Kidney epithelial cell (primary cell): ENCODE measurements around the gene SKAP1. TPM values are rescaled to one million over a fixed set of nuclear protein-coding genes. Genes with fewer than 3 reads are reported as not detected.
"Not testable (repeated sequence)": the region's sequence is repeated elsewhere in the genome, so short reads cannot be mapped to it uniquely, and the experiment has no call there.

Experiments
- DNase-seq: peaks from one replicate; pipeline ENCODE4 v3.0.0-alpha.2; 2010; ENCODE audit warnings: low read depth
- H3K27me3 ChIP-seq: 2 replicates; pipeline ENCODE4 v1.6.0; 2011; ENCODE audit warnings: low read length; ENCODE audit not compliant: control insufficient read depth, insufficient read depth
- H3K36me3 ChIP-seq: 2 replicates; pipeline ENCODE4 v1.5.1; 2011; ENCODE audit warnings: low read length; ENCODE audit not compliant: control insufficient read depth, insufficient read depth
- H3K4me3 ChIP-seq: 2 replicates; pipeline ENCODE4 v1.5.1; 2011; ENCODE audit warnings: low read depth, mild to moderate bottlenecking, control low read depth, low read length
- CTCF ChIP-seq: IDR thresholded peaks from 2 replicates; pipeline ENCODE4 v1.5.1; 2011; ENCODE audit warnings: mild to moderate bottlenecking, moderate library complexity, low read length, control low read depth, inconsistent platforms; ENCODE audit not compliant: insufficient read depth, poor library complexity, severe bottlenecking
- total RNA-seq: library from RNA; depleted of rRNA; stranded (reverse); fragments of >200 nt; gene quantifications from 2 replicates; pipeline ENCODE4 v1.2.3, GENCODE V29; 2015

The SKAP1 gene
- total RNA-seq, 1 donor from 2014 or later = 5.6 TPM

- DNase-seq = no peak
- no peak overlapping the region for H3K4me3 ChIP-seq
- H3K36me3 ChIP-seq = no peaks in the 10 kb centered on the region
- no peak for TF ChIP-seq CTCF
- H3K27me3 ChIP-seq = no peaks in the 10 kb centered on the region
Measured at GRCh38 chr17:48247038-48247437, 183.0 kb downstream of the SKAP1 start.

DNA sequence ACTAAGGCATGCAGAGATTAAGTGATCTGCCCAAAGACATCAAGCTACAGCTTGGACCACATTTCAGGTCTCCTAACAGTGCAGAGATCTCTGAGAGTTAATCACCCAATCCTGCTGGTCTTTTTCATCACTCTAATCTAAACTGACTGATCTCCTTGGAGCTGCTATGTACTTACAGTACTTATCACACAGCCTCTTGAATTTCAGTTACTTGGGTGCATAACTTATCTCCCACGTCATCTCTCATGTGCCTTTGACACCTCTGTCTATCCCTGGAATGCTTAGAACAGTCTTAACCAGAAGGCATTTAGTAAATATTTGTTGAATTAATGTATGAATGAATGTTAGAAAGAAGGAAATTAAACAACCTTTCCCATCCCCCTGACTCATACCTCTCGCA lies 183.4 kb downstream of the SKAP1 start:
- Histone ChIP-seq H3K4me3 (no peak overlapping the region), H3K36me3 (no peaks in the 10 kb centered on the region), H3K27me3 (no peaks in the 10 kb centered on the region)
- no peak for DNase-seq
- TF ChIP-seq CTCF = no peak

- not testable (repeated sequence) for H3K4me3 ChIP-seq, H3K27me3 ChIP-seq, DNase-seq, H3K36me3 ChIP-seq
Measured at GRCh38 chr17:48245465-48246033, 184.5 kb downstream of the SKAP1 start.

- H3K4me3 ChIP-seq = no peak overlapping the region
- no peaks in the 10 kb centered on the region for H3K27me3 ChIP-seq
- no peaks in the 10 kb centered on the region for H3K36me3 ChIP-seq
- no peak for TF ChIP-seq CTCF
- no peak for DNase-seq
Measured at GRCh38 chr17:48244814-48245213, 185.2 kb downstream of the SKAP1 start.

DNA sequence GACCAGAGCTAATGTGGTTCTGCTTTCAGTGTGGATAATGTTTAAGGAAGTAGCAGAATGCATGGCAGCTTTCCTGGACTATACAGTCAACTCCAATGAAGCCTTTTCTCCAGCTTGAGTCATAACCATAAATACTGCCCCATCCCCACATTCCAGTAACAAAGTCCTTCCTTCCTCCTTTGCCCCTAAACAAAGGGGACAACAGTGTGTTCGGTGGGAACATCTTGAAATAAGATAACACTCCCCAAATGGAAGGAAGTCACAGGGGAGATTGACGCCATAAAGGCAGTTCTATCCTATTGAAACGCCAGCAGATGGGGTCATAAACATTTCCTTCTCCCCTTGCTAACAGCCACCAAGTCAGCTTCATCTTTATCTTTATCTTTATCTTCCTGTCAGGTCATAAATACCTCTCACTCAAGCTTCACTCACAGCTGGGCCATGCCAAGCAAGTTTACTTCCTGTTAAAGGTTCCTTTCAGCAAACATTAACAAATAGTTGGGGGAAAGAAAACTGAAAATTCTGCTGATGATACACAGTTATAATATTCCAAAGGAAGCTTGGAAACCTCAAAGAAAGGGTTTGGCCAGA lies 185.8 kb downstream of the SKAP1 start:
- Histone ChIP-seq H3K36me3 (no peaks in the 10 kb centered on the region), H3K4me3 (no peak overlapping the region), H3K27me3 (no peaks in the 10 kb centered on the region)
- no peak for TF ChIP-seq CTCF
- DNase-seq = peak; percentile 69

DNA sequence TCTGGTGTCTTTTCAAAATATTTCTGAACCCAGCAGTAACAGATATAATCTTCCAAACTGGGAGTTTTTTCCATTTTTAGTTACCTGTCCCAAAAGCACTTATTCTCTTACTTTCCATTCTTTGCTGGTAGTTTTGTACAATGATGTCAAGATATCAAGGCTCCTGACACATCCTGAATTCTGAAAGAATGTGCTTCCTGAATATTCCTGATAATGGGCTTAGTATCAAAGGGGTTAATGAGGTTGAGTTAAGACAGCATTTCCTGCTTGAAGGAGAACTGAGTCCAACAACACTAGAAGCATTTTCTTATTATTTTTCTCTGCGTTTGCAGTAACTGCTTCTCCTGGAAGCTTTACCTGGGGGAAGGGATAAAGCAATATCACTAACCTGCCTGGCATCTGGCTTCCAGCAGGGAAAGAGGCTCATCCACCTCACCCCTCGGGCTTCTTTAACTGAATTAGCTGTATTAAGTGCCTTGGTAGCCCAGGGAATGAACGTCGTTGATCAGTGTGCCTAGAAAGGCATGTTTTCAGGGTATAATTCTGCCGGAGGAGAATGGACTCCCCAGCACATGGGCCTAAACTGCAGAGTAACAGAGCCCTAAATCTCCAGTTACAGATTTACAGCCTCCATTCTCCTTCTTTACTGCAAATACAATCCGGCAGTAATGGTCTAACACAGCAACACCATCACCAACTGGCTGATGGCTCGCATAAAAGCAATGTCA lies 188.1 kb downstream of the SKAP1 start:
- Histone ChIP-seq H3K4me3 (no peak overlapping the region), H3K36me3 (no peaks in the 10 kb centered on the region), H3K27me3 (no peaks in the 10 kb centered on the region)
- no peak for TF ChIP-seq CTCF
- DNase-seq = no peak
